K562 (cell line): ENCODE measurements around the gene LXN. TPM values are rescaled to one million over a fixed set of nuclear protein-coding genes. Genes with fewer than 3 reads are reported as not detected.

Experiments
- OTX1 ChIP-seq: fragments of 450-650 bp; formaldehyde crosslinking; IDR thresholded peaks from 2 replicates; pipeline ENCODE4 v1.4.0; 2022; ENCODE audit warnings: mild to moderate bottlenecking
- RAD21 ChIP-seq, 2 experiments: fragments of 250-450 bp in 1 of 2; fragments of 450-650 bp in 1 of 2; sonication (Bioruptor Pico) in 1 of 2; formaldehyde crosslinking in 1 of 2; IDR thresholded peaks in 1 of 2; conservative IDR thresholded peaks in 1 of 2; 2 replicates each; pipeline versions ENCODE4 v1.4.0 to v1.8.0; 2020 to 2022; ENCODE audit warnings: mild to moderate bottlenecking in 2 of 2, moderate library complexity in 1 of 2
- SP1 ChIP-seq: sonication (generic); formaldehyde crosslinking; IDR thresholded peaks from 2 replicates; pipeline ENCODE4 v1.8.1; 2022; ENCODE audit warnings: mild to moderate bottlenecking, missing genetic modification reagents
- polyA plus RNA-seq, 8 experiments: library from polyadenylated mRNA; depleted of rRNA in 4 of 8; stranded (reverse) in 5 of 8; unstranded in 3 of 8; fragments of >200 nt; fragmentation: Nextera tagmentation in 2 of 8; fragmentation: Illumina TruSeq in 1 of 8; extraction: Ambion mirVana in 2 of 8; extraction: Trizol in 1 of 8; gene quantifications; 2 replicates each; pipeline versions ENCODE4 v1.2.1 to v1.2.3, GENCODE V29; 2011 to 2014; ENCODE audit warnings: inconsistent platforms in 1 of 8, missing spikeins in 1 of 8
- total RNA-seq, 7 experiments: library from RNA; depleted of rRNA in 6 of 7; stranded (reverse); fragments of >200 nt in 6 of 7; fragmentation: Illumina TruSeq in 2 of 7; extraction: Trizol in 2 of 7; gene quantifications; 2 replicates each; pipeline versions ENCODE4 v1.2.1 to v1.2.3, GENCODE V29; 2011 to 2021; ENCODE audit warnings: low replicate concordance in 1 of 7
- TF ChIP-seq, protein P1 (sequence below), 2 experiments: fragments of 450-650 bp; formaldehyde crosslinking in 1 of 2; IDR thresholded peaks; 2 replicates each; pipeline versions ENCODE4 v1.4.0 to v1.6.1; 2014 to 2020; ENCODE audit warnings: mild to moderate bottlenecking in 2 of 2, borderline replicate concordance in 1 of 2, low read depth in 1 of 2
- TF ChIP-seq, protein P2 (sequence below): IDR thresholded peaks from 2 replicates; pipeline ENCODE4 v1.6.1; 2016; ENCODE audit warnings: missing genetic modification characterization, missing compliant biosample characterization
- TF ChIP-seq, protein P3 (sequence below): fragments of 250-450 bp; sonication (Bioruptor Pico); IDR thresholded peaks from 2 replicates; pipeline ENCODE4 v1.8.0; 2021; ENCODE audit warnings: moderate library complexity, mild to moderate bottlenecking, inconsistent platforms
- TF ChIP-seq, protein P4 (sequence below): fragments of 250-450 bp; sonication (Bioruptor Pico); IDR thresholded peaks from 2 replicates; pipeline ENCODE4 v1.4.0; 2020; ENCODE audit warnings: mild to moderate bottlenecking, moderate library complexity, borderline replicate concordance

Gene LXN
- total and polyA plus RNA-seq, 9 of the 15 experiments (the other 6 are each of a cell fraction or from before 2014, with no cell fraction given), result 0.08 to 0.13 TPM; not detected in 7

DNA sequence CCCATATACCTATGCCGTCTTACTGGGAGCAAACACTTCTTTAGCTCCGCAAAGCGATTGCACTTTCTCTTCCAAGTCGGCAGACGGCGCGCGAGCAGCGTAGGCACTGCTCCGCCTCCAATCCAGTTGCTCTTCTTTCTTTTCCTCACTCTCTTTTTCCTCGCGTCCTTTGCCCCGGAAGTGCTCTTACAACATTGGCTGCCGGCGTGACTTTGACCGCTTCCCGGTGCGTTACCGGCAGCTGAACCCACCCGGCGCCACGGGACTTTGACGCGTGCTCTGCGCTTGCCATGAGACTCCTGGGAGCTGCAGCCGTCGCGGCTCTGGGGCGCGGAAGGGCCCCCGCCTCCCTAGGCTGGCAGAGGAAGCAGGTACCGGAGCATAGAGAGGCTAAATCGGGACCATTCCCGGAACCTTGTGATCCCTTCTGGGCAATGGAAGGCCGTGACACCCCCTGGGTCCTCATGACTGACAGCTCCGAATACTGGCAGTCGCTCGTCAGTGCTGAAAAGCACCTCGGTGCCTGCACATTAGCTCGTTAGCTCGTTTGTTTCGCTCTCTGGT lies 28.0 kb downstream of the LXN start, which contains the start of gene GFM1 (continued):
- TF ChIP-seq RAD21 (CRISPR knock-in tag; conservative IDR thresholded peaks at IDR 0.05 in 1 of 2, IDR thresholded peaks at IDR 0.05 in 1 of 2) (peak; percentile 48 to 62), SP1 (CRISPR knock-in tag) (peak; percentile 89), OTX1 (CRISPR knock-in tag) (peak; percentile 56; the same call in 1 of the 2 replicates)
- TF ChIP-seq, protein P1, sequence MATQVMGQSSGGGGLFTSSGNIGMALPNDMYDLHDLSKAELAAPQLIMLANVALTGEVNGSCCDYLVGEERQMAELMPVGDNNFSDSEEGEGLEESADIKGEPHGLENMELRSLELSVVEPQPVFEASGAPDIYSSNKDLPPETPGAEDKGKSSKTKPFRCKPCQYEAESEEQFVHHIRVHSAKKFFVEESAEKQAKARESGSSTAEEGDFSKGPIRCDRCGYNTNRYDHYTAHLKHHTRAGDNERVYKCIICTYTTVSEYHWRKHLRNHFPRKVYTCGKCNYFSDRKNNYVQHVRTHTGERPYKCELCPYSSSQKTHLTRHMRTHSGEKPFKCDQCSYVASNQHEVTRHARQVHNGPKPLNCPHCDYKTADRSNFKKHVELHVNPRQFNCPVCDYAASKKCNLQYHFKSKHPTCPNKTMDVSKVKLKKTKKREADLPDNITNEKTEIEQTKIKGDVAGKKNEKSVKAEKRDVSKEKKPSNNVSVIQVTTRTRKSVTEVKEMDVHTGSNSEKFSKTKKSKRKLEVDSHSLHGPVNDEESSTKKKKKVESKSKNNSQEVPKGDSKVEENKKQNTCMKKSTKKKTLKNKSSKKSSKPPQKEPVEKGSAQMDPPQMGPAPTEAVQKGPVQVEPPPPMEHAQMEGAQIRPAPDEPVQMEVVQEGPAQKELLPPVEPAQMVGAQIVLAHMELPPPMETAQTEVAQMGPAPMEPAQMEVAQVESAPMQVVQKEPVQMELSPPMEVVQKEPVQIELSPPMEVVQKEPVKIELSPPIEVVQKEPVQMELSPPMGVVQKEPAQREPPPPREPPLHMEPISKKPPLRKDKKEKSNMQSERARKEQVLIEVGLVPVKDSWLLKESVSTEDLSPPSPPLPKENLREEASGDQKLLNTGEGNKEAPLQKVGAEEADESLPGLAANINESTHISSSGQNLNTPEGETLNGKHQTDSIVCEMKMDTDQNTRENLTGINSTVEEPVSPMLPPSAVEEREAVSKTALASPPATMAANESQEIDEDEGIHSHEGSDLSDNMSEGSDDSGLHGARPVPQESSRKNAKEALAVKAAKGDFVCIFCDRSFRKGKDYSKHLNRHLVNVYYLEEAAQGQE (IDR thresholded peaks at IDR 0.05; ENCODE audit: borderline replicate concordance), result peak; percentile 2; the same call in 1 of the 2 replicates
- TF ChIP-seq, protein P1 (CRISPR knock-in tag; IDR thresholded peaks at IDR 0.05; ENCODE audit: low read depth), result no peak
- TF ChIP-seq, protein P2, sequence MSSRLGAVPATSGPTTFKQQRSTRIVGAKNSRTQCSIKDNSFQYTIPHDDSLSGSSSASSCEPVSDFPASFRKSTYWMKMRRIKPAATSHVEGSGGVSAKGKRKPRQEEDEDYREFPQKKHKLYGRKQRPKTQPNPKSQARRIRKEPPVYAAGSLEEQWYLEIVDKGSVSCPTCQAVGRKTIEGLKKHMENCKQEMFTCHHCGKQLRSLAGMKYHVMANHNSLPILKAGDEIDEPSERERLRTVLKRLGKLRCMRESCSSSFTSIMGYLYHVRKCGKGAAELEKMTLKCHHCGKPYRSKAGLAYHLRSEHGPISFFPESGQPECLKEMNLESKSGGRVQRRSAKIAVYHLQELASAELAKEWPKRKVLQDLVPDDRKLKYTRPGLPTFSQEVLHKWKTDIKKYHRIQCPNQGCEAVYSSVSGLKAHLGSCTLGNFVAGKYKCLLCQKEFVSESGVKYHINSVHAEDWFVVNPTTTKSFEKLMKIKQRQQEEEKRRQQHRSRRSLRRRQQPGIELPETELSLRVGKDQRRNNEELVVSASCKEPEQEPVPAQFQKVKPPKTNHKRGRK (tag), result no peak
- TF ChIP-seq, protein P3, sequence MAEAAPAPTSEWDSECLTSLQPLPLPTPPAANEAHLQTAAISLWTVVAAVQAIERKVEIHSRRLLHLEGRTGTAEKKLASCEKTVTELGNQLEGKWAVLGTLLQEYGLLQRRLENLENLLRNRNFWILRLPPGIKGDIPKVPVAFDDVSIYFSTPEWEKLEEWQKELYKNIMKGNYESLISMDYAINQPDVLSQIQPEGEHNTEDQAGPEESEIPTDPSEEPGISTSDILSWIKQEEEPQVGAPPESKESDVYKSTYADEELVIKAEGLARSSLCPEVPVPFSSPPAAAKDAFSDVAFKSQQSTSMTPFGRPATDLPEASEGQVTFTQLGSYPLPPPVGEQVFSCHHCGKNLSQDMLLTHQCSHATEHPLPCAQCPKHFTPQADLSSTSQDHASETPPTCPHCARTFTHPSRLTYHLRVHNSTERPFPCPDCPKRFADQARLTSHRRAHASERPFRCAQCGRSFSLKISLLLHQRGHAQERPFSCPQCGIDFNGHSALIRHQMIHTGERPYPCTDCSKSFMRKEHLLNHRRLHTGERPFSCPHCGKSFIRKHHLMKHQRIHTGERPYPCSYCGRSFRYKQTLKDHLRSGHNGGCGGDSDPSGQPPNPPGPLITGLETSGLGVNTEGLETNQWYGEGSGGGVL (CRISPR knock-in tag), result no peak
- TF ChIP-seq, protein P4, sequence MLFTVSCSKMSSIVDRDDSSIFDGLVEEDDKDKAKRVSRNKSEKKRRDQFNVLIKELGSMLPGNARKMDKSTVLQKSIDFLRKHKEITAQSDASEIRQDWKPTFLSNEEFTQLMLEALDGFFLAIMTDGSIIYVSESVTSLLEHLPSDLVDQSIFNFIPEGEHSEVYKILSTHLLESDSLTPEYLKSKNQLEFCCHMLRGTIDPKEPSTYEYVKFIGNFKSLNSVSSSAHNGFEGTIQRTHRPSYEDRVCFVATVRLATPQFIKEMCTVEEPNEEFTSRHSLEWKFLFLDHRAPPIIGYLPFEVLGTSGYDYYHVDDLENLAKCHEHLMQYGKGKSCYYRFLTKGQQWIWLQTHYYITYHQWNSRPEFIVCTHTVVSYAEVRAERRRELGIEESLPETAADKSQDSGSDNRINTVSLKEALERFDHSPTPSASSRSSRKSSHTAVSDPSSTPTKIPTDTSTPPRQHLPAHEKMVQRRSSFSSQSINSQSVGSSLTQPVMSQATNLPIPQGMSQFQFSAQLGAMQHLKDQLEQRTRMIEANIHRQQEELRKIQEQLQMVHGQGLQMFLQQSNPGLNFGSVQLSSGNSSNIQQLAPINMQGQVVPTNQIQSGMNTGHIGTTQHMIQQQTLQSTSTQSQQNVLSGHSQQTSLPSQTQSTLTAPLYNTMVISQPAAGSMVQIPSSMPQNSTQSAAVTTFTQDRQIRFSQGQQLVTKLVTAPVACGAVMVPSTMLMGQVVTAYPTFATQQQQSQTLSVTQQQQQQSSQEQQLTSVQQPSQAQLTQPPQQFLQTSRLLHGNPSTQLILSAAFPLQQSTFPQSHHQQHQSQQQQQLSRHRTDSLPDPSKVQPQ, result peak; percentile 23; the same call in 1 of the 2 replicates
